Sigmoid colon (tissue), 4 donors: ENCODE data around the gene KCNIP4.

Experiments
- CTCF ChIP-seq, 4 experiments: fragments of 450-650 bp in 3 of 4; fragments of 200-600 bp in 1 of 4; IDR thresholded peaks; one replicate each; pipeline ENCODE4 v1.5.1; 2016 to 2019; ENCODE audit warnings: antibody characterized with exemption in 4 of 4, mild to moderate bottlenecking in 3 of 4, moderate library complexity in 2 of 4
- EP300 ChIP-seq, 4 donors: sonication (generic); formaldehyde crosslinking; IDR thresholded peaks; one replicate each; pipeline ENCODE4 v1.6.1; 2017; ENCODE audit warnings: antibody characterized with exemption in 4 of 4
- POLR2A ChIP-seq, 2 donors: fragments of 450-650 bp; IDR thresholded peaks; one replicate each; pipeline ENCODE4 v1.6.1; 2016; ENCODE audit warnings: antibody characterized with exemption in 2 of 2, mild to moderate bottlenecking in 2 of 2, moderate library complexity in 2 of 2

GRCh38 chr4:20682853-20683252 is 1265.7 kb downstream of the KCNIP4 start:
- TF ChIP-seq POLR2A (IDR thresholded peaks at IDR 0.05) (no peak), CTCF (IDR thresholded peaks at IDR 0.05) (no peak), EP300 (IDR thresholded peaks at IDR 0.05) (no peak)
